ENCODE measurements around the gene FAM222B. TPM values are rescaled to one million over a fixed set of nuclear protein-coding genes. Genes with fewer than 3 reads are reported as not detected.
"Not testable (repeated sequence)": the region's sequence is repeated elsewhere in the genome, so short reads cannot be mapped to it uniquely, and the experiment has no call there.

FAM222B gene
- total RNA-seq, 2 experiments from 2014 or later: 15.4 to 17.1 TPM

- DNase-seq: no peak
- CTCF ChIA-PET: interaction anchor here (1.1 to 1.3 kb wide), 2 partner anchors 93 to 130 kb away, joined by 3 to 5 read pairs; partner anchors contain the start of gene TLCD1
- no peaks in the 10 kb centered on the region for H3K9me3 Mint-ChIP-seq (ENCODE audit: insufficient read depth)
- H3K27me3 Mint-ChIP-seq (ENCODE audit: low read depth): no peaks in the 10 kb centered on the region
- no peak for ATAC-seq
- H3K36me3 Mint-ChIP-seq (ENCODE audit: low read depth): peaks cover 33% of the 10 kb centered on the region
- H3K4me3 Mint-ChIP-seq: peak overlapping the region; percentile 81
- POLR2A ChIA-PET: interaction anchor here (0.6 to 1.4 kb wide), 2 partner anchors 15 to 57 kb away, joined by 4 read pairs; no protein-coding TSS in a partner anchor
- no peak overlapping the region for H3K27ac Mint-ChIP-seq
- peaks cover 20% of the 10 kb centered on the region for H3K4me1 Mint-ChIP-seq (ENCODE audit: low read depth)
Measured at GRCh38 chr17:28856028-28856574, 13.5 kb upstream of the FAM222B start.

- H3K36me3 Mint-ChIP-seq (ENCODE audit: low read depth): peaks cover 27% of the 10 kb centered on the region
- CTCF ChIA-PET: interaction anchor here (1.0 to 1.3 kb wide), 3 partner anchors 92 to 129 kb away, joined by 3 to 5 read pairs (median 3); partner anchors contain the start of gene TLCD1
- peak overlapping the region; percentile 87 for H3K27ac Mint-ChIP-seq
- POLR2A ChIA-PET: no interaction called here
- peaks cover 20% of the 10 kb centered on the region for H3K4me1 Mint-ChIP-seq (ENCODE audit: low read depth)
- ATAC-seq (no peak), DNase-seq (no peak)
- H3K4me3 Mint-ChIP-seq: peak overlapping the region; percentile 81
- no peaks in the 10 kb centered on the region for H3K9me3 Mint-ChIP-seq (ENCODE audit: insufficient read depth)
- no peaks in the 10 kb centered on the region for H3K27me3 Mint-ChIP-seq (ENCODE audit: low read depth)
Measured at GRCh38 chr17:28855336-28855679, 12.7 kb upstream of the FAM222B start.

GRCh38 chr17:28854457-28855335, 12.1 kb upstream of the FAM222B start, which contains the start of gene ERAL1:
TSS of gene ERAL1 (plus strand) at chr17:28855016. CDS start at chr17:28855035, 19 bp downstream.
- H3K4me1 Mint-ChIP-seq (ENCODE audit: low read depth): peaks cover 20% of the 10 kb centered on the region
- H3K27ac Mint-ChIP-seq: peak within 1 kb of the TSS; percentile 87
- ATAC-seq (peak; percentile 100), DNase-seq (peak; percentile 91)
- no peaks in the 10 kb centered on the region for H3K9me3 Mint-ChIP-seq (ENCODE audit: insufficient read depth)
- H3K27me3 Mint-ChIP-seq (ENCODE audit: low read depth): no peaks in the 10 kb centered on the region
- peaks cover 26% of the 10 kb centered on the region for H3K36me3 Mint-ChIP-seq (ENCODE audit: low read depth)
- ChIA-PET CTCF (interaction anchor here (1.0 kb wide), 1 partner anchor 99 kb away, joined by 3 read pairs; no protein-coding TSS in a partner anchor), POLR2A (no interaction called here)
- peak within 1 kb of the TSS; percentile 81 for H3K4me3 Mint-ChIP-seq

GRCh38 chr17:28853295-28853694, 10.7 kb upstream of the FAM222B start:
- POLR2A ChIA-PET: no interaction called here
- Mint-ChIP-seq H3K9me3 (ENCODE audit: insufficient read depth) (no peaks in the 10 kb centered on the region), H3K4me1 (ENCODE audit: low read depth) (peaks cover 24% of the 10 kb centered on the region), H3K4me3 (peak overlapping the region; percentile 28), H3K36me3 (ENCODE audit: low read depth) (peaks cover 16% of the 10 kb centered on the region), H3K27me3 (ENCODE audit: low read depth) (no peaks in the 10 kb centered on the region), H3K27ac (no peak overlapping the region)
- ATAC-seq (no peak), DNase-seq (no peak)
- CTCF ChIA-PET: interaction anchor here (0.7 kb wide), 1 partner anchor 103 kb away, joined by 3 read pairs; no protein-coding TSS in a partner anchor

GRCh38 chr17:28849281-28849680, 6.7 kb upstream of the FAM222B start:
- Mint-ChIP-seq H3K27ac (no peak overlapping the region), H3K27me3 (ENCODE audit: low read depth) (no peaks in the 10 kb centered on the region), H3K4me1 (ENCODE audit: low read depth) (peaks cover 10% of the 10 kb centered on the region), H3K4me3 (no peak overlapping the region), H3K9me3 (ENCODE audit: insufficient read depth) (no peaks in the 10 kb centered on the region), H3K36me3 (ENCODE audit: low read depth) (no peaks in the 10 kb centered on the region)
- peak; percentile 53 for ATAC-seq
- POLR2A ChIA-PET: no interaction called here
- CTCF ChIA-PET: interaction anchor here (0.6 to 2.3 kb wide), 30 partner anchors 9 to 260 kb away, joined by 3 to 13 read pairs (median 4); partner anchors contain the start of genes DHRS13 and FLOT2
- peak; percentile 32 for DNase-seq

GRCh38 chr17:28848667-28849066, 6.1 kb upstream of the FAM222B start:
- H3K36me3 Mint-ChIP-seq (ENCODE audit: low read depth); H3K27me3 Mint-ChIP-seq (ENCODE audit: low read depth); H3K4me1 Mint-ChIP-seq (ENCODE audit: low read depth); H3K4me3 Mint-ChIP-seq; POLR2A ChIA-PET; H3K27ac Mint-ChIP-seq; H3K9me3 Mint-ChIP-seq (ENCODE audit: insufficient read depth): not testable (repeated sequence)
- ATAC-seq: peak; percentile 77
- CTCF ChIA-PET: interaction anchor here (0.6 to 2.3 kb wide), 28 partner anchors 10 to 259 kb away, joined by 3 to 13 read pairs (median 4); partner anchors contain the start of genes DHRS13 and FLOT2
- DNase-seq: peak; percentile 76

GRCh38 chr17:28846699-28847098, 4.1 kb upstream of the FAM222B start:
- POLR2A ChIA-PET; H3K9me3 Mint-ChIP-seq (ENCODE audit: insufficient read depth); DNase-seq; CTCF ChIA-PET; H3K4me3 Mint-ChIP-seq; H3K27ac Mint-ChIP-seq; H3K36me3 Mint-ChIP-seq (ENCODE audit: low read depth); ATAC-seq; H3K27me3 Mint-ChIP-seq (ENCODE audit: low read depth): not testable (repeated sequence)
- peaks cover 14% of the 10 kb centered on the region for H3K4me1 Mint-ChIP-seq (ENCODE audit: low read depth)

GRCh38 chr17:28846231-28846630, 3.6 kb upstream of the FAM222B start:
- H3K36me3 Mint-ChIP-seq (ENCODE audit: low read depth): peaks cover 9% of the 10 kb centered on the region
- H3K4me3 Mint-ChIP-seq: no peak overlapping the region
- DNase-seq: no peak
- CTCF ChIA-PET: no interaction called here
- H3K27me3 Mint-ChIP-seq (ENCODE audit: low read depth): no peaks in the 10 kb centered on the region
- POLR2A ChIA-PET: no interaction called here
- no peak for ATAC-seq
- H3K27ac Mint-ChIP-seq: no peak overlapping the region
- H3K4me1 Mint-ChIP-seq (ENCODE audit: low read depth): peaks cover 19% of the 10 kb centered on the region
- no peaks in the 10 kb centered on the region for H3K9me3 Mint-ChIP-seq (ENCODE audit: insufficient read depth)

- ATAC-seq: no peak
Measured at GRCh38 chr17:28843816-28844148, 1.2 kb upstream of the FAM222B start.

GRCh38 chr17:28841901-28842281, 699 bp downstream of the FAM222B start:
- H3K9me3 Mint-ChIP-seq (ENCODE audit: insufficient read depth): no peaks in the 10 kb centered on the region
- ATAC-seq: peak; percentile 35
- no peaks in the 10 kb centered on the region for H3K27me3 Mint-ChIP-seq (ENCODE audit: low read depth)
- peak overlapping the region; percentile 97 for H3K27ac Mint-ChIP-seq
- ChIA-PET POLR2A (interaction anchor here (0.7 to 2.1 kb wide), 11 partner anchors 15 to 180 kb away, joined by 3 to 14 read pairs (median 5); partner anchors contain the start of genes FLOT2, RPL23A, SDF2 and SUPT6H), CTCF (interaction anchor here (0.6 to 4.8 kb wide), 18 partner anchors 24 to 306 kb away, joined by 3 to 37 read pairs (median 3); partner anchors contain the start of genes DHRS13, SDF2 and TLCD1)
- peak; percentile 28 for DNase-seq
- peak overlapping the region; percentile 100 for H3K4me3 Mint-ChIP-seq
- peaks cover 28% of the 10 kb centered on the region for H3K4me1 Mint-ChIP-seq (ENCODE audit: low read depth)
- peaks cover 16% of the 10 kb centered on the region for H3K36me3 Mint-ChIP-seq (ENCODE audit: low read depth)

More at GRCh38 chr17:28843816-28844148, 1.2 kb upstream of the FAM222B start:
- H3K4me1 Mint-ChIP-seq (ENCODE audit: low read depth): peaks cover 29% of the 10 kb centered on the region
- ChIA-PET POLR2A (no interaction called here), CTCF (interaction anchor here (0.6 to 4.8 kb wide), 6 partner anchors 15 to 117 kb away, joined by 3 to 37 read pairs (median 10); partner anchors contain the start of genes DHRS13 and TLCD1)
- no peak for DNase-seq
- H3K27ac Mint-ChIP-seq: no peak overlapping the region
- no peaks in the 10 kb centered on the region for H3K9me3 Mint-ChIP-seq (ENCODE audit: insufficient read depth)
- H3K27me3 Mint-ChIP-seq (ENCODE audit: low read depth): no peaks in the 10 kb centered on the region
- H3K36me3 Mint-ChIP-seq (ENCODE audit: low read depth): peaks cover 16% of the 10 kb centered on the region
- H3K4me3 Mint-ChIP-seq: peak overlapping the region; percentile 55

- Mint-ChIP-seq H3K36me3 (ENCODE audit: low read depth) (peaks cover 19% of the 10 kb centered on the region), H3K4me1 (ENCODE audit: low read depth) (peaks cover 30% of the 10 kb centered on the region), H3K27ac (no peak overlapping the region), H3K27me3 (ENCODE audit: low read depth) (no peaks in the 10 kb centered on the region), H3K4me3 (no peak overlapping the region), H3K9me3 (ENCODE audit: insufficient read depth) (no peaks in the 10 kb centered on the region)
- ChIA-PET POLR2A (no interaction called here), CTCF (interaction anchor here (1.4 kb wide), 1 partner anchor 112 kb away, joined by 3 read pairs; no protein-coding TSS in a partner anchor)
- ATAC-seq: no peak
- DNase-seq: no peak
Measured at GRCh38 chr17:28839221-28839620, 3.4 kb downstream of the FAM222B start.
